Measurements from ENCODE around the gene TREH. TPM values are rescaled to one million over a fixed set of nuclear protein-coding genes. Genes with fewer than 3 reads are reported as not detected.

TREH gene
- total RNA-seq, 1 experiment from 2014 or later, result not detected

- H3K4me1 ChIP-seq (ENCODE audit: insufficient read depth, low read length, poor library complexity, severe bottlenecking), result no peaks in the 10 kb centered on the region
- TF ChIP-seq EZH2 (IDR thresholded peaks at IDR 0.05; ENCODE audit: borderline replicate concordance, low read depth, low read length, poor library complexity, severe bottlenecking) (no peak), CTCF (conservative IDR thresholded peaks at IDR 0.05; ENCODE audit: low read depth, low read length) (no peak)
- no peak overlapping the region for H3K4me3 ChIP-seq (ENCODE audit: low read depth, low read length, poor library complexity, severe bottlenecking)
- no peak overlapping the region for H3K27ac ChIP-seq (ENCODE audit: low read depth, low read length, poor library complexity, severe bottlenecking)
- intact Hi-C loops (cut with micrococcal nuclease; ENCODE audit: unreplicated experiment), result no loop called here
- no peaks in the 10 kb centered on the region for H3K27me3 ChIP-seq (replicated peaks; ENCODE audit: insufficient read depth, low read depth, low read length, poor library complexity)
- POLR2A ChIA-PET (ENCODE audit: low non-redundant PET), result no interaction called here
- BruUV-seq (replicated peaks), result no TSS peak
- H3K36me3 ChIP-seq (ENCODE audit: insufficient read depth, low read length, poor library complexity, severe bottlenecking), result peaks cover 7% of the 10 kb centered on the region
- H3K9me3 ChIP-seq (ENCODE audit: low read depth, low read length, poor library complexity, severe bottlenecking), result no peaks in the 10 kb centered on the region
- CTCF ChIA-PET, result no interaction called here
- DNase-seq (ENCODE audit: low spot score), result no peak
Measured at GRCh38 chr11:118644496-118644895, 35.0 kb downstream of the TREH start.

GRCh38 chr11:118643995-118644345, 35.5 kb downstream of the TREH start:
- ChIA-PET POLR2A (ENCODE audit: low non-redundant PET) (no interaction called here), CTCF (no interaction called here)
- intact Hi-C loops (cut with micrococcal nuclease; ENCODE audit: unreplicated experiment), result no loop called here
- Histone ChIP-seq H3K4me3 (ENCODE audit: low read depth, low read length, poor library complexity, severe bottlenecking) (no peak overlapping the region), H3K4me1 (ENCODE audit: insufficient read depth, low read length, poor library complexity, severe bottlenecking) (no peaks in the 10 kb centered on the region), H3K9me3 (ENCODE audit: low read depth, low read length, poor library complexity, severe bottlenecking) (no peaks in the 10 kb centered on the region), H3K27ac (ENCODE audit: low read depth, low read length, poor library complexity, severe bottlenecking) (no peak overlapping the region), H3K36me3 (ENCODE audit: insufficient read depth, low read length, poor library complexity, severe bottlenecking) (peaks cover 7% of the 10 kb centered on the region), H3K27me3 (replicated peaks; ENCODE audit: insufficient read depth, low read depth, low read length, poor library complexity) (no peaks in the 10 kb centered on the region)
- TF ChIP-seq EZH2 (IDR thresholded peaks at IDR 0.05; ENCODE audit: borderline replicate concordance, low read depth, low read length, poor library complexity, severe bottlenecking), result no peak
- TF ChIP-seq CTCF (conservative IDR thresholded peaks at IDR 0.05; ENCODE audit: low read depth, low read length), result no peak
- no TSS peak for BruUV-seq (replicated peaks)
- no peak for DNase-seq (ENCODE audit: low spot score)

GRCh38 chr11:118643142-118643994, 36.1 kb downstream of the TREH start:
- no TSS peak for BruUV-seq (replicated peaks)
- CTCF ChIA-PET, result no interaction called here
- intact Hi-C loops (cut with micrococcal nuclease; ENCODE audit: unreplicated experiment), result no loop called here
- POLR2A ChIA-PET (ENCODE audit: low non-redundant PET), result interaction anchor here (0.6 kb wide), 1 partner anchor 35 kb away, joined by 3 read pairs; no protein-coding TSS in a partner anchor
- no peak overlapping the region for H3K27ac ChIP-seq (ENCODE audit: low read depth, low read length, poor library complexity, severe bottlenecking)
- peaks cover 7% of the 10 kb centered on the region for H3K36me3 ChIP-seq (ENCODE audit: insufficient read depth, low read length, poor library complexity, severe bottlenecking)
- no peaks in the 10 kb centered on the region for H3K9me3 ChIP-seq (ENCODE audit: low read depth, low read length, poor library complexity, severe bottlenecking)
- TF ChIP-seq EZH2 (IDR thresholded peaks at IDR 0.05; ENCODE audit: borderline replicate concordance, low read depth, low read length, poor library complexity, severe bottlenecking), result no peak
- no peaks in the 10 kb centered on the region for H3K4me1 ChIP-seq (ENCODE audit: insufficient read depth, low read length, poor library complexity, severe bottlenecking)
- H3K4me3 ChIP-seq (ENCODE audit: low read depth, low read length, poor library complexity, severe bottlenecking), result no peak overlapping the region
- H3K27me3 ChIP-seq (replicated peaks; ENCODE audit: insufficient read depth, low read depth, low read length, poor library complexity), result no peaks in the 10 kb centered on the region
- DNase-seq (ENCODE audit: low spot score), result no peak

Data from A673 (cell line).